UCSD-AML1 (cell line): ENCODE results near the gene SLC25A33.
"Not testable (repeated sequence)": the region's sequence is repeated elsewhere in the genome, so short reads cannot be mapped to it uniquely, and the experiment has no call there.

ENCODE experiments used
- DNase-seq: peaks from one replicate; lab custom pipeline; 2025; ENCODE audit not compliant: unreplicated experiment; lab: John Stamatoyannopoulos, UW

Gene SLC25A33

DNA sequence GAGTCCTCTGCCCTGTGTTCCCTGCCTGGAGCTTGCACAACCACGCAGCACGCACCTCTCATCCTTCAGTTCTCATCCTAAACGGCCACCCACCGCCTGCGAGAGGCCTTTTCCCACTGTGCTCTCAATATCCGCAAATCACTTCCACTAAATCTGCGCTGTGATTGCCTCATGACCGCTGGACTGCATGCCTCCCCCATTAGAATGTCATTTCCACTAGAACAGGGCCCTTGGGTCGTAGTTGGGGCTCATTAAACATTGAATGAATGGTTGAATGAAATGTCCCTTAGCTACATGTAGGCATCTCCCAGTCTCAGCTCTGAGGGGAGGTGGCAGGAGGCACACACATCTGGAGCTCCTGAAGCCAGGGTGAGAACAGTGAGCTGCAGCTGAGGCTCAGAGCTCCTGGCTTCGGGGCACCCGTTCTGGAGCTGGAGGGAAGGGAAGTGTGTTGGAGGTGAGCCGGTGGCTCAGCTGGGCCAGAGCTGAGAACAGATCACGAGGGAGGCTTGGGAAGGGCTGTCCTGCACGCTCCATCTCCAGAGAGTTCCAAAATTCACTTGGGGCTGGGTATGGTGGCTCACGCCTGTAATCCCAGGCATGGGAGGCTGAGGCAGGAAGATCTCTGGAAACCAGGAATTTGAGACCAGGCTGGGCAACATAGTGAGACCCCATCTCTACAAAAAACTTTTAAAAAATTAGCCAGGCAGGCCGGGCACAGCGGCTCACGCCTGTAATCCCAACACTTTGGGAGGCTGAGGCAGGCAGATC is 79.8 kb downstream of the SLC25A33 start:
- no peak for DNase-seq

DNA sequence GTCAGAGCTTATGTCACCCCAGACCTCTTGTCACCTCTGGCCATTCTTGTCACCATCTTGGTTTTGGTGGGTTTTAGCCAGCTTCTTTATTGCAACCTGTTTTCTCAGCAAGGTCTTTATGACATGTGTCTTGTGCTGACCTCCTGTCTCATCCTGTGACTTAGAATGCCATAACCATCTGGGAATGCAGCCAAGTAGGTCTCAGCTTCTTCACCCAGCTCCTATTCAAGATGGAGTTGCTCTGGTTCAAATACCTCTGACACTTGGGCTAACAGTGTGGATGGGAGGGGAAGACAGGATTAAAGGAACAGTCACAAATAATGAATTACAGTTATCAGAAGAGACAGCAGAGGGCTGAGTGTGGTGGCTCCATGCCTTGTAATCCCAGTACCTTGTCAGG is 81.8 kb downstream of the SLC25A33 start:
- DNase-seq: no peak

DNA sequence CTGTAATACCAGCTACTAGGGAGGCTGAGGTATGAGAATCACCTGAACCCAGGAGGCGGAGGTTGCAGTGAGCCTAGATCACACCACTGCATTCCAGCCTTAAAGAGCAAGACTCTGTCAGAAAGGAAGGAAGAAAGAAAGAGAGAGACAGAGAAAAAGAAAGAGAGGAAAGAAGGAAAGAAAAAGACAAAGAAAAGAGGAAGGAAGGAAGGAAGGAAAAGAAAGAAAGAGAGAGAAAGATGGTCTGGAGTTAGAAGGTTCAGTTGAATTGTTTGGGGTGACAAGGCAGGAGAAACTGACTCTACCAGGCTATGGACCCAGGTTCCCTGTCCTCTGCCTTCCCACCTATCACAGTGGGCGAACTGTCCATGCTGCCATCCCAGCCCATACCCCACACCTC is 84.8 kb downstream of the SLC25A33 start:
- no peak for DNase-seq

DNA sequence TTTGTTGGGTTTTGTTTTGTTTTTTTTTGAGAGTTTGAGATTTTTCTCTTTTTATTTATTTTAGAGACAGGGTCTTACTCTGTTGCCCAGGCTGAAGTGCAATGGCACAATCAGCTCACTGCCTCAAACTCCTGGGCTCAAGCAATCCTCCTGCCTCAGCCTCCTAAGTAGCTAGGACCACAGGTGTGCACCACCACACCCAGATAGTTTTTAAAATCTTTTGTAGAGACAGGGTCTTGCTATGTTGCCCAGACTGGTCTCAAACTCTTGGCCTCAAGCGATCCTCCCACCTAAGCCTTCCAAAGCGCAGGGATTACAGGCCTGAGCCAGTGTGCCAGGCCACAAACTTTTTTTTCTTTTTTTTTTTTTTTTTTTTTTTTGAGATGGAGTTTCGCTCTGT is 85.8 kb downstream of the SLC25A33 start:
- not testable (repeated sequence) for DNase-seq

DNA sequence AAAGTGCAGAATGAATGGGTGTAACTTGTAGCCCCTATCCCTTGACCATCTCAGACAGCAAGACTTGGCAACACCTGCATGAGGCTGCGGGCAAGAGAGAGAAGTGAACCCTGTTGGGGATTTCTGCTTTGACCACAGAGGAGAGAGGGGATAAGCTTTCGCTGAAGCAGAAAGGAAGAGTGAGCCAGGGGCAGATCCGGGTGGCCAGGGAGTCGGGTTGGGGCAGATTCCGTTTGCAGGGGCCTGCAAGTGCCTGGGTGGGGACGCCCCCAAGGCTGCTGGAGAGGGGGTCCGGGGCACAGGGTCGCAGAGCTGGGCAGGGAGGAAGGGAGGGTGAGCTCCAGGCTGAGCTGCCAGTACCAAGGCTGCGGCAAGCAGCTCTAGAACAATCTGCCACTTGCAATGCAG is 86.9 kb downstream of the SLC25A33 start:
- peak; percentile 20 for DNase-seq

DNA sequence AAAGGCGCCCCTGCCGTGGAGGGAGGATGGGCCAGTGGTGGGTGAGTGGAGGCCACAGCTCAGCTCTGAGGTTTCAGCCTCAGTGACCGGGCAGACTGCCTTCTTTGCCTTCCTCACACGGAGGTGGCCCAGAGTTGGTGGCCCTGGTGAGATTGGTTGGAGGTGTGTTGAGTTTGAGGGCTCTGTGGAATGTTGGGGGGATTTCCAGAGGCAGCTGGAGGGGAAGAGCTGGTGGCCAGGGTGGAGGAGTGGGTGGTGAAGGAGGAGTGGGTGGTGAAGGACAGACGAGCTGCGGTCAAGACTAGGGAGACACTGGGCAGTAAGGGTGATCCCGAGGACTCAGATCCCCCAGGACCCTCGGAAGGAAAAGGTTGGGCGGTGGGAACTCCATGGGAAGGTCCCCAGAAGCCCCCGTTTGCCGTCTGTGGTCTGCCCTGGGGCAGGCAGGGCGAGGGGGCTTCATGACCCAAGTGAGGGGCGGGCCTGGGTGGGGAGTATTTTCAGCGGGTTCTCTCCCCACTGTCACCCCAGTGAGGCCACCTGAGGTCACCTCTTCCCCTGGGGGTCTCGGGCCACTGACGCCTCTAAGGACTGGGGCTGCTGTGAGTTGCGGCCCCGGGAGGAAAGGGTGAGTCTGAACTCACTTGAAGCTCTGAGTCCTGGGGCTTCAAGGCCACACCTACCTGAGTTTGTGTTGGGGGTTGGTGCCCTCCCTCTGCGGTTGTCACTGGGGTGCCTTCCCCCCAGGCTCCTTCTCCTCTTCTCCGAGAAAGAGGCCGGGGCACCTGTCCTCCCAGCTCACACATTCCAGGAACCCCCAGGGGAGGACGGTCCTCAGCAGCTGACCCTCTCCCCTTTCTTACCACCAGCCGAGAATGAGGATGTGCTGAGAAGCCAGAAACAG is 89.5 kb downstream of the SLC25A33 start:
- DNase-seq: no peak

DNA sequence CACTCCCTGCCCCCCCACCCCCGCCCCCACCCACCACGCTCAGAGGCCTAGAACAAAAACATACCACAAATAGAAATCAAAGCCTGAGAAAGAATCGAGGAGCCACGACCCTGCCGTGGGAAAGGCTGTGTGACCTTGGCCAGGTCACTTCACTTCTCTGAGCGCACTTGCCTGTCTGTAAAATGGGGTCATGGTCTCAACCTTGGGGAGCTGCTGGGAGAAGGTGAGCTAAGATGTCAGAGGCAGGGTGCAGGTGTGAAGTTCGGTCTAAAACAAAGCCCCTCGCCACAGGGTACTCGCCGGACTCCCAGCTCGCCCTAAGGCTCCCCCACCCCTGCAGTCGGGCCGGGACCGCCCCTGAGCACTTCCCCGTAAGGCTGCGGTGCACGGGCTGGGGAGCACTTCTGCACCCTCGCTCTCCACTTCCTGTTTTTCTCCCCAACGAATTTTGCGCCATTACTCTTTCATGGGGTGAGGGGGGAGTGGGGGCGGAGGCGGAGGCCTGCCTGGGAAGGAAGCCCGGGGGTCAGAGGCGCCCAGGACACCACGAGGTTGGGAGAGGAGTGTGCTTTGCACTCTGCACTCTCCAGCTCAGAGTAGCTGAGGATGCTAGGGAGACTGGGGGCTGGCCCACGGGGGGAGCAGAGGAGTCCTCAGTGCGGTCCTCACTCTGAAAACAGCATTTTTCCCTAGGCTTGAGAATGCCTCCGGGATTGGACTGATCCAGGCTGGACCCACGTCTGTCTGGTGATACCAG is 90.4 kb downstream of the SLC25A33 start:
- peak; percentile 76 for DNase-seq

DNA sequence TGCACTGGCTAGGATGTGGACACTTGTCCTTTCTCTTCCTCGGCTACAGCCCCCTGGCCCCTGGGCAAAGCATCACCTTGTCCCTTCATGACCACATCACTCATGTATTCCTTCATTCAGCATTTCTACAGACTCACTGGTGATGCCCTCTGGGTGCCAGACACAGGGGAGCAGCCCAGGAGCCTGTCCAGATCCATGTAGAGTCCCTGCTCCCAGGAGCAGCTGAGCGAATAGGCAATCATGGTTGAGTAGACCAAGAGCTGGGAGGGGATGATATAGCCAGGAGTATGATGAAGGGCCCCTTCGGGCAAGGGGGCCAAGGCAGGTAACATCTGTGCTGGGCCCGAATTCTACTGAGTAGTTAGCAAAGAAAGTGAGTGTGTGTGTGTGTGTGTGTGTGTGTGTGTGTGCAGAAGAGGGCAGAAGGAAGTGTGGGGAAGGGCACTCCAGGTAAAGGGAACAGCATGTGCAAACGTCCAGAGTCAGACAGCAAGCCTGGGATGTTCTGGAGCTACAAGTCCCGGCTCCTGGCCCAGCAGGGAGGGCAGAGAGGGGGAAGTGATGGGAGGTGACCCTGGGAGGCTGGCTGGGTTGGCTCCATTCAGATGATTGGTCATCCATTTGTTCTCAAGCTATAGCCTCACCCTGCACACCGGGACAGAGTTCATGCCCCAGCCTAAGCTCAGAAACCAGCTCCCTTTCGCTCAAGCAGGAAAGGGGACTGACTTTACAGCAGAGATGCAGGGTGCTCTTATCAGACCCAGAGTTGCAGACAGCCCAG is 91.3 kb downstream of the SLC25A33 start:
- DNase-seq: no peak

DNA sequence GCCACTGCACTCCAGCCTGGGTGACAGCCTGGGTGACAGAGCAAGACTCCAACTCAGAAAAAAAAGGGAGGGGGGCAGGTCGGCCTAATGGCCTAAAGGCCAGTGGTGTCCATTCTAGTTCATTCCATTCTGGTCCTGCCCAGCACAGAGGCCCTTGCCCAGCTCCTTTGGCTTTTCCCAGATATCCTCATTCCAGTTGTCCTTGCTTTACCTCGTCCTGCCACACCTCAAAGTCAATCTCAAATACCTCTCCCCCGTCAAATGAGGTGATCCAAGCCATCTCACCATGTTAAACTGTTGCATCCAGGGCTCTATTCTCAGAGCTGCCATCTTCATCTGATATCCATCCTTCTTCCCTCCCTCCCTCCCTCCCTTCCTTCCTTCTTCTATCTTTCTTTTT is 92.3 kb downstream of the SLC25A33 start:
- DNase-seq: no peak

DNA sequence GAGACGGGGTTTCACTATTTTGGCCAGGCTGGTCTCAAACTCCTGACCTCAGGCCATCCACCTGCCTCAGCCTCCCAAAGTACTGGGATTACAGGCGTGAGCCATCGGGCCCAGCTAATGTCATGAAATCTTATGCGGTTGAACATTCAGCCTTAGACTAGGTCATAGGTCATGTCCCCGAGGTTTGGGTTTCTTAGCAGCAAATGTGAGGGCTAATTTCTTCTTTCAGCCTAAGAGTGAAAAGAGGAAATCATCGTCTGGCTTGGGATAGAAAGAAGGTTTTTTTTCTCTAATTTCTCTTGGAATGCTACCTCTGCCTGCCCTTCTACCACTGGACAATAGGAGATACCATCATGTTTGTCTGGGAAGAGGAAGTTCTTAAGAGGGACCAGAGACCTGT is 94.2 kb downstream of the SLC25A33 start:
- no peak for DNase-seq

DNA sequence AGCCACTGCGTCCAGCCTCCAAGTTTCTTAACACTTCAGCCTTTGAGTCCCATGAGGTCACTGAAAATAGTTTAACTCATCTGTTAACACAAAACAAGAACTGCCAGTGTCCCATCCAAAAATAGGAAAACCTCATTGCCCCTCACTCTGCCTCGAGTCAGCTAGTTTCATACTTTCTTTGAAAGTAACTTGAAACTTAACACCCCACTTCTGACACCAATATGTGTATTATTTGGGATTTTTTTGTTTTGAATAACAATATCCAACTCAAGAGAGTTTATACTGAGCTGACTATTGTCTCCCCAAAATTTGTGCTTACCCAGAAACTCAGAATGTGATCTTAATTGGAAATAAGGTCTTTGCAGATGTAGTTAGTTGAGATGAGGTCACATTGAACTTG is 95.3 kb downstream of the SLC25A33 start:
- no peak for DNase-seq
